ENCODE results near the gene HEPACAM2.

DNA sequence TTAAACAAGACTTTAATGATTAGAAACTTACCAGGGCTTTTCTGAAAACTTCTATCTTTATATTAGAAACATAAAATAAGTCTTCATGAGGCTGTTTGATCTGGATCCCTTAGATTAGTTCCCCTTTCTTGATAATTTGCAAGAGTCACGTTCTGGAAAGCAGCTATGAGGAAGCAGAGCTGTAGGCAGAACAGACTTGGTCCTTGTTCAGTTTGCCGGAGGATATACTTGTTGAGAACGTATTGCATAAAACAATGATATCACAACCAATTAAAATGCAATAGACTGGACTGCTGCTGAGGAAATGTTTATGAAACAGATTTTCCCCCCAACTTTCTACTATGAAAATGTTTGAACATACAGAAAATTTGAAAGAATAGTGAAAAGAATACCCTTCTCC, 80.9 kb downstream of the HEPACAM2 start:
- TF ChIP-seq EZH2phosphoT487 (IDR thresholded peaks at IDR 0.05; ENCODE audit: low read depth) (no peak), CTCF (IDR thresholded peaks at IDR 0.05; ENCODE audit: low read depth, low read length) (no peak)

All from OCI-LY3 (cell line).